ENCODE results near the gene RBMS3. TPM values are rescaled to one million over a fixed set of nuclear protein-coding genes. Genes with fewer than 3 reads are reported as not detected.

RBMS3 gene
- total RNA-seq, 1 experiment from 2014 or later: 0.42 TPM

GRCh38 chr3:29926378-29926777 lies 645.5 kb downstream of the RBMS3 start:
- Histone ChIP-seq H4K20me1 (ENCODE audit: insufficient read depth) (no peaks in the 10 kb centered on the region), H3K79me2 (ENCODE audit: insufficient read depth, low read length) (no peaks in the 10 kb centered on the region), H3K9ac (ENCODE audit: low read length) (no peak overlapping the region), H3K4me2 (ENCODE audit: low read length) (no peak overlapping the region), H3K27me3 (ENCODE audit: insufficient read depth, low read length) (0 out of 2 replicates have a peak, but pooled peaks cover 3% of the 10 kb centered on the region), H3K9me3 (ENCODE audit: control insufficient read depth in 1 of 2, insufficient read depth in 1 of 2, low read depth in 1 of 2, low read length in 2 of 2) (no peaks in the 10 kb centered on the region), H3K9me2 (ENCODE audit: insufficient read depth) (no peaks in the 10 kb centered on the region), H2AFZ (ENCODE audit: low read depth, low read length, poor library complexity, severe bottlenecking) (no peak overlapping the region), H3K4me1 (ENCODE audit: control insufficient read depth in 1 of 2, insufficient read depth in 2 of 2, low read length in 2 of 2) (peaks cover 4 to 11% of the 10 kb centered on the region in 2 experiments; a peak in 3 of 4 replicates), H3K27ac (ENCODE audit: low read depth, low read length) (no peak overlapping the region), H3K36me3 (ENCODE audit: control insufficient read depth in 1 of 2, insufficient read depth in 2 of 2, low read length in 2 of 2) (no peaks in the 10 kb centered on the region), H3K4me3 (replicated peaks in 1 of 2; ENCODE audit: low read depth in 1 of 2, low read length in 2 of 2) (no peak overlapping the region)
- RAD21 ChIA-PET (ENCODE audit: low non-redundant PET in 1 of 2, low total read pairs in 2 of 2, uncharacterized antibody in 2 of 2, unreplicated experiment in 2 of 2): no interaction called here
- POLR2A ChIA-PET: no interaction called here
- intact Hi-C loops (cut with micrococcal nuclease): no loop called here
- no peak for TF ChIP-seq ELF1 (IDR thresholded peaks at IDR 0.05; ENCODE audit: borderline replicate concordance, low read depth)
- no peak for TF ChIP-seq CTCF (IDR thresholded peaks at IDR 0.05 in 2 of 3, conservative IDR thresholded peaks at IDR 0.05 in 1 of 3; ENCODE audit: borderline replicate concordance in 1 of 3, insufficient read depth in 1 of 3, low read depth in 2 of 3, low read length in 2 of 3)
- no peak for TF ChIP-seq SIN3A (IDR thresholded peaks at IDR 0.05; ENCODE audit: low read depth)
- TF ChIP-seq SP1 (IDR thresholded peaks at IDR 0.05; ENCODE audit: low read depth): no peak
- TF ChIP-seq MAX (IDR thresholded peaks at IDR 0.05): no peak
- no peak for TF ChIP-seq JUND (IDR thresholded peaks at IDR 0.05)
- TF ChIP-seq POLR2AphosphoS5 (IDR thresholded peaks at IDR 0.05; ENCODE audit: low read depth, low read length): no peak
- TF ChIP-seq ZNF274 (IDR thresholded peaks at IDR 0.05; ENCODE audit: low read depth, low read length): no peak
- TF ChIP-seq CBX3 (IDR thresholded peaks at IDR 0.05; ENCODE audit: low read depth): no peak
- no peak for TF ChIP-seq ATF3 (IDR thresholded peaks at IDR 0.05)
- TF ChIP-seq SRF (IDR thresholded peaks at IDR 0.05; ENCODE audit: low read depth): no peak
- TF ChIP-seq ZBTB33 (IDR thresholded peaks at IDR 0.05; ENCODE audit: extremely low read depth, insufficient replicate concordance, low read length): no peak
- no peak for TF ChIP-seq POLR2A (IDR thresholded peaks at IDR 0.05; ENCODE audit: borderline replicate concordance, extremely low read depth, insufficient read depth, insufficient read length)
- no peak for TF ChIP-seq CEBPB (IDR thresholded peaks at IDR 0.05; ENCODE audit: low read depth)
- TF ChIP-seq TCF7L2 (IDR thresholded peaks at IDR 0.05; ENCODE audit: borderline replicate concordance, extremely low read depth, insufficient read depth, insufficient read length): no peak
- no TSS peak for BruUV-seq (replicated peaks)
- CTCF ChIA-PET: no interaction called here
- no peak for DNase-seq (ENCODE audit: low read depth, low spot score)
- no peak for ATAC-seq

All from HCT116 (cell line).